ENCODE measurements around the gene TMLHE. TPM values are rescaled to one million over a fixed set of nuclear protein-coding genes. Genes with fewer than 3 reads are reported as not detected.
A peak's percentile ranks its signal among the peaks of the same experiment; 100 is the strongest.
"Not testable (repeated sequence)": the region's sequence is repeated elsewhere in the genome, so short reads cannot be mapped to it uniquely, and the experiment has no call there.

Gene TMLHE
- total RNA-seq, 2 experiments from 2014 or later: 14.3 to 15.0 TPM

DNA sequence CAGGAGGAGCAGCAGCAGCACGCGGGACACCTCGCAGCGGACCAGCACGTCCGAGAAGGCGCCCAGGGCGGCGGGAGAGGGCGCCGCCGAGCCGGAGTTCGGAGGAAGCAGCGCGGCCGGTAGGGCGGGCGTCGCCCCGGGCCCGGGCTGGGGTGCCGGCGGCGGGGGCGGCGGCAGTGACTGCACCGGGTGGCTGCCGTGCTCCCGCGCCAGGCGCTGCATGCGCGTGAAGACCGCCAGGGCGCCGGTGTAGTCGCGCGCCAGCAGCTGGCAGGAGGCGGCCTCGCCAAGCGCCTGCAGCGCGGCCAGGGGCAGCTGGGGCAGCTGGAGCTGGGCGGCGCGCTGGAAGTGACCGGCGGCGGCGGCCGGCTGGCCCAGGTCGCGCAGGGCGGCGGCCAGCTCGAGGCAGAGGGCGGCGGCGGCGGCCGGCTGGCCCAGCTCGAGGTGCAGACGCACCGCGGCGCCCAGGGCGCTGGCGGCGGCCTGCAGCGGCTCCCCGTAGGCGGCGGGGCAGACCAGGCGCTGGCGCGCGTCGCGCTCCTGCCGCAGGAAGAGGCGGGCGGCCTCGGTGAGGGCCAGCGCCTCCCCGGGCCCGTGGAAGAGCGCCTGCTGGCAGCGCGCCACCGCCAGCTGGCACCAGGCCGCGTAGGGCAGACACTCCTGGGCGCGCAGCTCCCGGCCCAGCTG, 154.8 kb downstream of the TMLHE start:
- H3K4me3 Mint-ChIP-seq, H3K36me3 Mint-ChIP-seq, H3K9me3 Mint-ChIP-seq, H3K27me3 Mint-ChIP-seq, H3K27ac Mint-ChIP-seq, POLR2A ChIA-PET, DNase-seq, H3K4me1 Mint-ChIP-seq: not testable (repeated sequence)
- peak; percentile 61 for ATAC-seq (ENCODE audit: low read depth)

DNA sequence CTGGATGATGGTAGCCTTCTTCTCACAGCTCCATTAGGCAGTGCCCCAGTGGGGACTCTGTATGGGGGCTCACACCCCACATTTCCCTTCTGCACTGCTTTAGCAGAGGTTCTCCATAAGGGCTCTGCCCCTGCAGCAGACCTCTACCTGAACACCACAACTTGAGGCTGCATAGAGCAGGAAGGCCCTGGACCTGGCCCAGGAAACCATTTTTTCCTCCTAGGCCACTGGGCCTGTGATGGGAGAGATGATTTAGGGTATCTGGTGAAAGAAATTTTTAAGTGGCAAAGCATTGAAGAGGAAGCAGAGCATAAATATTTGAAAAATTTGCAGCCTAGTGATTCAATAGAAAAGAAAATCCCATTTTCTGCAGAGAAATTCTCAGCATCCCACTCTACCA, 171.7 kb downstream of the TMLHE start:
- Mint-ChIP-seq H3K4me1 (no peaks in the 10 kb centered on the region), H3K27me3 (no peaks in the 10 kb centered on the region), H3K36me3 (peaks cover 1% of the 10 kb centered on the region), H3K9me3 (no peaks in the 10 kb centered on the region), H3K27ac (no peak overlapping the region), H3K4me3 (no peak overlapping the region)
- DNase-seq: no peak
- ATAC-seq (ENCODE audit: low read depth): no peak
- POLR2A ChIA-PET: no interaction called here

Small RNAs within 50 kb of the gene (microRNA-seq; reads per million reads assigned to microRNA genes)
- gene MIR1184-3: not detected

Other genes starting within 250 kb of the TMLHE start
- not detected for gene F8A2, start 230.9 kb downstream of the TMLHE start, total RNA-seq
- gene F8A3, start 154.3 kb downstream of the TMLHE start, total RNA-seq: 10 to 100 TPM; 11.8 to 11.9 TPM
- under 1 TPM; 0.33 to 0.40 TPM for gene SPRY3, start 366 bp downstream of the TMLHE start, total RNA-seq

Data from activated naive CD8-positive, alpha-beta T cell treated with anti-CD3 and anti-CD28 coated beads, Interleukin-2, amount 10 ng/mL, durations not matched to agents 7 days and 5 days (primary cell).